ENCODE data around the gene ATPAF1. TPM values are rescaled to one million over a fixed set of nuclear protein-coding genes. Genes with fewer than 3 reads are reported as not detected.

ATPAF1 gene
- total and polyA plus RNA-seq, 9 of the 15 experiments (the other 6 are each of a cell fraction or from before 2014, with no cell fraction given) = 6.3 to 56.2 (median 27.4) TPM

DNA sequence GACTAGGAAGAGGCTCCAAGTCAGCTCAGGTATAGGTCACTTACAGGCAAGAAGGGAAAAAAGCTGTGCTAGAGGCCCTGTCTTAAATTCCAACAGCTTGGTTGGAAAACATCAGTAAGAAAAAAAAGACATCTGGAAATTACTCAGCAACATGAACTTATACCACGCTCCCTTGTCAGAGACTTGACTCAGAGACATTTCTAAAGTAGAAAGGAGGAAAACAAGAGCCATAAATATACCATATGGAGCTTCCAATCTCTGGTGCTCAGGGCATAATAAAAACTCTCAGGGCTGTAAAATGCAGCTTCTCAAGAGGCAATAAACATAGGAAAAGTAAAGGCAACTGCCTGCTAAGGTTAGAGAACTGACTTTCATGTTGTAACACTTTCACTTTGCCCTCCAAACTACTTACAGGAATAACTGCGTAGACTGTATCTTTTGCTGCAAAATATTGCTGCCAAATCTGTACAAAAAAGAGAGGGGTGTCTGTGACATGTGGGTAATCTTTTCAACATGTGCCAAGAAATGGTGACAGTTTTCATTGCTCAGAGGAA, 14.7 kb downstream of the ATPAF1 start:
- WGBS (ENCODE audit: insufficient coverage, low coverage, missing lambda C conversion rate) = 78% methylated on average over 2 of the region's 2 CpGs
- in situ Hi-C loops (cut with MboI) = no loop called here
- TF ChIP-seq PYGO2 (tag; IDR thresholded peaks at IDR 0.05) (no peak), ZNF197 (CRISPR knock-in tag; IDR thresholded peaks at IDR 0.05; ENCODE audit: low read depth) (no peak)
- no peak overlapping the region for H3K27ac ChIP-seq (ENCODE audit: extremely low read depth, low read depth, low read length)
- H3K27me3 ChIP-seq (ENCODE audit: control insufficient read depth in 2 of 2, insufficient read depth in 2 of 2, low read length in 2 of 2) = no peaks in the 10 kb centered on the region
- intact Hi-C loops (cut with micrococcal nuclease) = no loop called here
- no peaks in the 10 kb centered on the region for H3K9me3 ChIP-seq (replicated peaks; ENCODE audit: control insufficient read depth, insufficient read depth, low read depth, low read length)
- H3K9me1 ChIP-seq (ENCODE audit: control insufficient read depth, insufficient read depth, low read length) = no peaks in the 10 kb centered on the region
- no peak overlapping the region for H3K4me2 ChIP-seq (ENCODE audit: insufficient read depth, low read length)
- no peaks in the 10 kb centered on the region for H3K4me1 ChIP-seq (replicated peaks in 1 of 2; ENCODE audit: control insufficient read depth in 2 of 2, insufficient read depth in 2 of 2, low read length in 2 of 2)
- ChIA-PET POLR2A (interaction anchor here (0.6 to 1.5 kb wide), 4 partner anchors 16 to 33 kb away, joined by 3 to 4 read pairs (median 3); no protein-coding TSS in a partner anchor), CTCF (ENCODE audit: low intra/inter-chr PET ratio) (no interaction called here)
- ATAC-seq (no peak; the same call in 2 of the 3 replicates), FAIRE-seq (no peak), DNase-seq (ENCODE audit: extremely low read depth in 1 of 4, low spot score in 3 of 4) (no peak)
- no TSS peak for BruUV-seq (replicated peaks)
- H4K20me1 ChIP-seq (replicated peaks; ENCODE audit: control insufficient read depth, insufficient read depth, low read length) = no peaks in the 10 kb centered on the region
- H3K79me2 ChIP-seq (ENCODE audit: control insufficient read depth, insufficient read depth, low read length) = no peaks in the 10 kb centered on the region
- no peak overlapping the region for H3K4me3 ChIP-seq
- H3K36me3 ChIP-seq (ENCODE audit: control insufficient read depth, insufficient read depth, low read length) = peaks cover 33% of the 10 kb centered on the region
- H2AFZ ChIP-seq (ENCODE audit: low read depth, low read length) = no peak overlapping the region
- peak overlapping the region in 1 of 2 experiments; percentile 6; a peak in 1 of 4 replicates for H3K9ac ChIP-seq (ENCODE audit: insufficient read depth in 1 of 2, low read depth in 2 of 2, low read length in 2 of 2)

DNA sequence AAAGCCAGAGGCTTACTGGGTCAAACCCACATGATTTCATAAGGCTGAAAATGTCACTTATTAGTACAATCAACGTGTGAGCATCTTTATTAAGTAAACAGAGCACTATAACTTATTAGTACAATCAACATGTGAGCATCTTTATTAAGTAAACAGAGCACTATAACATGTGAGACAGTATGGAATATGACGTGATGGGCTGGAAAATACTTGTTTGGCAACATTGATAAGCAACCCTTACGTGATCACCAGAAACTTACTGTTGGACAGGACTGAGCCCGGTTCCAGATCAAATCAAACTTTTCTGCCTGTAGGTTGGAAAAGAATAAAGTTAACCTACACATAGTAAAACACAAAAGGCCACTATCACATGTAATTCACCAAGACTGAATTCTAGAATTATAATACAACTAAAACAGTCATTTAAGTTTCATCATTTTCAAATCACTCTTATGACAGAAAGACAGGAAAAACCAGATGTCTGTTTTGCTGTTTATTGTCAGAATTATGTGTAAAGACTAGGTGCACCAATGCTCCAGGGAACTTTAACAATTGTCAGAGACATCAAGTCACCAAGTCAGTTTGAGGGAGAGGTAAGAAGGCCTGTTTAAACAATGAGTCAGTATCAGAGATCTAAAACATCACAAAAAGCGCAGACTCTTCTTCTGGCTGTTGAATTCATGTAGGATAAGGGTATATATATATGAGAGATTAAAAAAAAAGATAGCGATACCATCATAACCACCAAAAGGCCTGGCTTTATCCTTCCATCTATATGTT, 15.7 kb downstream of the ATPAF1 start:
- H3K4me2 ChIP-seq (ENCODE audit: insufficient read depth, low read length) = no peak overlapping the region
- intact Hi-C loops (cut with micrococcal nuclease) = no loop called here
- ATAC-seq (no peak), FAIRE-seq (no peak), DNase-seq (ENCODE audit: extremely low read depth in 1 of 4, low spot score in 3 of 4) (no peak)
- H3K79me2 ChIP-seq (ENCODE audit: control insufficient read depth, insufficient read depth, low read length) = no peaks in the 10 kb centered on the region
- H2AFZ ChIP-seq (ENCODE audit: low read depth, low read length) = no peak overlapping the region
- H3K9me1 ChIP-seq (ENCODE audit: control insufficient read depth, insufficient read depth, low read length) = no peaks in the 10 kb centered on the region
- no peak overlapping the region for H3K4me3 ChIP-seq
- H4K20me1 ChIP-seq (replicated peaks; ENCODE audit: control insufficient read depth, insufficient read depth, low read length) = no peaks in the 10 kb centered on the region
- H3K27me3 ChIP-seq (ENCODE audit: control insufficient read depth in 2 of 2, insufficient read depth in 2 of 2, low read length in 2 of 2) = no peaks in the 10 kb centered on the region
- BruUV-seq (replicated peaks) = no TSS peak
- TF ChIP-seq ZEB2 (IDR thresholded peaks at IDR 0.05) (no peak), ZNF212 (CRISPR knock-in tag; IDR thresholded peaks at IDR 0.05) (no peak), CSDE1 (IDR thresholded peaks at IDR 0.05) (no peak), ESRRB (CRISPR knock-in tag; IDR thresholded peaks at IDR 0.05; ENCODE audit: borderline replicate concordance) (no peak), NR1H2 (CRISPR knock-in tag; IDR thresholded peaks at IDR 0.05) (no peak), MAFK (IDR thresholded peaks at IDR 0.05; ENCODE audit: low read length) (no peak), ZNF232 (CRISPR knock-in tag; IDR thresholded peaks at IDR 0.05) (no peak), ZNF551 (CRISPR knock-in tag; IDR thresholded peaks at IDR 0.05) (no peak)
- TF ChIP-seq, protein P1, sequence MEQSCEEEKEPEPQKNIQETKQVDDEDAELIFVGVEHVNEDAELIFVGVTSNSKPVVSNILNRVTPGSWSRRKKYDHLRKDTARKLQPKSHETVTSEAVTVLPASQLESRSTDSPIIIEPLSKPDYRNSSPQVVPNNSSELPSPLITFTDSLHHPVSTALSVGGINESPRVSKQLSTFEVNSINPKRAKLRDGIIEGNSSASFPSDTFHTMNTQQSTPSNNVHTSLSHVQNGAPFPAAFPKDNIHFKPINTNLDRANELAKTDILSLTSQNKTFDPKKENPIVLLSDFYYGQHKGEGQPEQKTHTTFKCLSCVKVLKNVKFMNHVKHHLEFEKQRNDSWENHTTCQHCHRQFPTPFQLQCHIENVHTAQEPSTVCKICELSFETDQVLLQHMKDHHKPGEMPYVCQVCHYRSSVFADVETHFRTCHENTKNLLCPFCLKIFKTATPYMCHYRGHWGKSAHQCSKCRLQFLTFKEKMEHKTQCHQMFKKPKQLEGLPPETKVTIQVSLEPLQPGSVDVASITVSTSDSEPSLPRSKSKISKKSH (CRISPR knock-in tag; IDR thresholded peaks at IDR 0.05) = no peak
- H3K4me1 ChIP-seq (replicated peaks in 1 of 2; ENCODE audit: control insufficient read depth in 2 of 2, insufficient read depth in 2 of 2, low read length in 2 of 2) = no peaks in the 10 kb centered on the region
- no peak overlapping the region for H3K9ac ChIP-seq (ENCODE audit: insufficient read depth in 1 of 2, low read depth in 2 of 2, low read length in 2 of 2)
- no peaks in the 10 kb centered on the region for H3K9me3 ChIP-seq (replicated peaks; ENCODE audit: control insufficient read depth, insufficient read depth, low read depth, low read length)
- ChIA-PET POLR2A (interaction anchor here (0.6 to 0.8 kb wide), 2 partner anchors 21 to 32 kb away, joined by 3 read pairs; no protein-coding TSS in a partner anchor), CTCF (ENCODE audit: low intra/inter-chr PET ratio) (no interaction called here)
- 52% methylated on average over 6 of the region's 6 CpGs for WGBS (ENCODE audit: insufficient coverage, low coverage, missing lambda C conversion rate)
- H3K27ac ChIP-seq (ENCODE audit: extremely low read depth, low read depth, low read length) = no peak overlapping the region
- peaks cover 24% of the 10 kb centered on the region for H3K36me3 ChIP-seq (ENCODE audit: control insufficient read depth, insufficient read depth, low read length)
- in situ Hi-C loops (cut with MboI) = no loop called here

All from K562 (cell line).